Measurements from ENCODE around the gene CWF19L1. TPM values are rescaled to one million over a fixed set of nuclear protein-coding genes. Genes with fewer than 3 reads are reported as not detected.

The CWF19L1 gene
- total RNA-seq, 1 donor from 2014 or later, result 16.8 TPM

GRCh38 chr10:100194711-100195110, 72.7 kb downstream of the CWF19L1 start:
- peaks cover 68% of the 10 kb centered on the region for H3K36me3 ChIP-seq
- TF ChIP-seq CTCF (IDR thresholded peaks at IDR 0.05), result no peak
- ATAC-seq, result no peak

GRCh38 chr10:100192350-100192749, 75.1 kb downstream of the CWF19L1 start:
- TF ChIP-seq CTCF (IDR thresholded peaks at IDR 0.05), result no peak
- intact Hi-C loops (cut with DNase I), result no loop called here
- peaks cover 1% of the 10 kb centered on the region for H3K4me1 ChIP-seq
- no peaks in the 10 kb centered on the region for H3K27me3 ChIP-seq
- no peaks in the 10 kb centered on the region for H3K9me3 ChIP-seq
- H3K27ac ChIP-seq, result no peak overlapping the region
- H3K36me3 ChIP-seq, result peaks cover 54% of the 10 kb centered on the region
- DNase-seq (no peak), ATAC-seq (peak; percentile 88)
- H3K4me3 ChIP-seq, result no peak overlapping the region

More at GRCh38 chr10:100194711-100195110, 72.7 kb downstream of the CWF19L1 start:
- no peak for DNase-seq
- H3K4me1 ChIP-seq, result no peaks in the 10 kb centered on the region
- H3K27ac ChIP-seq, result no peak overlapping the region
- intact Hi-C loops (cut with DNase I), result no loop called here
- no peaks in the 10 kb centered on the region for H3K9me3 ChIP-seq
- no peak overlapping the region for H3K4me3 ChIP-seq
- no peaks in the 10 kb centered on the region for H3K27me3 ChIP-seq

- H3K4me1 ChIP-seq, result peaks cover 16% of the 10 kb centered on the region
- H3K27ac ChIP-seq, result peak overlapping the region; percentile 83
- H3K36me3 ChIP-seq, result peaks cover 25% of the 10 kb centered on the region
- peak; percentile 70 for DNase-seq
- H3K9me3 ChIP-seq, result no peaks in the 10 kb centered on the region
- H3K4me3 ChIP-seq, result peak overlapping the region; percentile 82
- intact Hi-C loops (cut with DNase I), result no loop called here
- no peak for TF ChIP-seq CTCF (IDR thresholded peaks at IDR 0.05)
- no peaks in the 10 kb centered on the region for H3K27me3 ChIP-seq
- ATAC-seq, result peak; percentile 63
Observed at GRCh38 chr10:100186253-100187212, 80.9 kb downstream of the CWF19L1 start.

DNA sequence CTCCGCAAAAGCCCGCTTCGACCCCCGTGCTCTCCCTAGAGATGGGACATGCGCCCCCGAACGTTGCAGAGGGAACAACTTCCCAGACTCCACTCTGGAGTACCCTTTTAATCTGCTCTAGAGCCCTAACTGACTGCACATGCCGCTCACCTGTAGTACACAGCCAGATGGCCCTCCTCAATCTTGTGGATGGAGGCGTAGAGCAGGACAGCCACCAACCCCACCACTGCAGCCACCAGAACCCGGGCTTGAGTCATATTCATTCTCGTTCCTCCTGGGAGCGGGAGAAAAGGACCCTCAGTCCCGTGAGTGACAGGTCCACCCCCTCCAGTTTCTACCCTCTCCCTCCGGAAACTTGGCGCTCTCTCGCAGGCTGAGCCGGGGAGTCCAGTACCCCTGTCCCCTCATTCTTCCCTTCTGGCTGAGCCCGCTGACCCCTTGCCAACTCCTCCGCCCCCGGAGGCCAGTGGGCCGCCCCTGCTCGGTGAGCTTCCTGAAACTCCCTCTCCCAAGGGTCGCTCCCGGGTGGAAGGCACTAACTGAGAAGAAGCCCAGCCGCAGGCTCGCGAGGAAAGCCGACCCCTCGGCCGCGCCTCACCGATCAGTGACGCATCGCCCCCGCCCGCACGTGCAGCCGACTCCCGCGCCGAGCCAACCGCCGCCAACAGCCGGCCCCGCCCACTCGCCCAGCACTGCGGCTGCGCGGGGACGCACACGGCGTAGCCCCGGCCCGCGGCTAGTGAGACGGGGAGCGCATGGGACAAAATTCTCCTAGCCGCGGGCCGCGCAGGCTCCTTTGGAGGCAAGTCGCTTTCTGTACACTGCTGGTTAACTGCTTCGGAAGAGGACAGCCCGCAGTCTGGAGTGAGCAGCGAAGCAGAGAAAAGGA, 81.8 kb downstream of the CWF19L1 start, which contains the start of gene ERLIN1:
TSS of gene ERLIN1 (minus strand) at position 666 of the 889 bp plus-strand sequence. CDS start at position 263, 403 bp downstream.
- Histone ChIP-seq H3K27me3 (no peaks in the 10 kb centered on the region), H3K36me3 (peaks cover 16% of the 10 kb centered on the region), H3K4me3 (peak within 1 kb of the TSS; percentile 82), H3K4me1 (peaks cover 16% of the 10 kb centered on the region), H3K27ac (peak within 1 kb of the TSS; percentile 83), H3K9me3 (no peaks in the 10 kb centered on the region)
- DNase-seq (peak; percentile 97), ATAC-seq (peak; percentile 98)
- intact Hi-C loops (cut with DNase I), result no loop called here
- no peak for TF ChIP-seq CTCF (IDR thresholded peaks at IDR 0.05)

- Histone ChIP-seq H3K36me3 (peaks cover 9% of the 10 kb centered on the region), H3K4me1 (peaks cover 19% of the 10 kb centered on the region), H3K27me3 (no peaks in the 10 kb centered on the region), H3K4me3 (peak overlapping the region; percentile 82), H3K27ac (peak overlapping the region; percentile 83), H3K9me3 (no peaks in the 10 kb centered on the region)
- no peak for TF ChIP-seq CTCF (IDR thresholded peaks at IDR 0.05)
- intact Hi-C loops (cut with DNase I), result no loop called here
- ATAC-seq (no peak), DNase-seq (no peak)
Observed at GRCh38 chr10:100184840-100185239, 82.6 kb downstream of the CWF19L1 start.

All from upper lobe of right lung (tissue), 1 donor.